Erythroblast (primary cell): Measurements from ENCODE around the gene ACVR1C.

Experiments
- GATA1 ChIP-seq: IDR thresholded peaks from 2 replicates; pipeline ENCODE4 v1.6.1; 2011; ENCODE audit warnings: low read depth, mild to moderate bottlenecking, control low read depth, low read length, moderate library complexity
- POLR2A ChIP-seq: IDR thresholded peaks from 2 replicates; pipeline ENCODE4 v1.6.1; 2011; ENCODE audit warnings: mild to moderate bottlenecking, low read length

- no peak for TF ChIP-seq POLR2A
- no peak for TF ChIP-seq GATA1
These were observed 49.3 kb upstream of the ACVR1C start for GRCh38 chr2:157677941-157678340.
